Uterus (tissue), 2 donors: ENCODE measurements around the gene PTPRR.

Experiments
- CTCF ChIP-seq, 4 experiments: fragments of 200-600 bp in 2 of 4; fragments of 450-650 bp in 2 of 4; sonication (generic) in 2 of 4; IDR thresholded peaks; one replicate each; pipeline ENCODE4 v1.5.1; 2016 to 2019; ENCODE audit warnings: antibody characterized with exemption in 4 of 4, mild to moderate bottlenecking in 2 of 4, moderate library complexity in 1 of 4
- POLR2A ChIP-seq, 2 donors: fragments of 450-650 bp; IDR thresholded peaks; one replicate each; pipeline ENCODE4 v1.6.1; 2016; ENCODE audit warnings: antibody characterized with exemption in 2 of 2, mild to moderate bottlenecking in 1 of 2, moderate library complexity in 1 of 2

GRCh38 chr12:70842942-70843341 is 77.6 kb downstream of the PTPRR start:
- no peak for TF ChIP-seq CTCF (IDR thresholded peaks at IDR 0.05)
- TF ChIP-seq POLR2A (IDR thresholded peaks at IDR 0.05): no peak
